ENCODE results near the gene RPS6KA1.

The RPS6KA1 gene

GRCh38 chr1:26546819-26547218 is 17.3 kb downstream of the RPS6KA1 start:
- no peak for TF ChIP-seq CTCF (IDR thresholded peaks at IDR 0.05)

GRCh38 chr1:26548841-26549240 is 19.3 kb downstream of the RPS6KA1 start:
- no peak for TF ChIP-seq CTCF (IDR thresholded peaks at IDR 0.05)

GRCh38 chr1:26550946-26551345 is 21.4 kb downstream of the RPS6KA1 start:
- no peak for TF ChIP-seq CTCF (IDR thresholded peaks at IDR 0.05)

GRCh38 chr1:26552720-26553119 is 23.2 kb downstream of the RPS6KA1 start:
- TF ChIP-seq CTCF (IDR thresholded peaks at IDR 0.05), result no peak

GRCh38 chr1:26553942-26554682 is 24.6 kb downstream of the RPS6KA1 start:
- TF ChIP-seq CTCF (IDR thresholded peaks at IDR 0.05), result no peak

GRCh38 chr1:26554781-26555180 is 25.2 kb downstream of the RPS6KA1 start:
- TF ChIP-seq CTCF (IDR thresholded peaks at IDR 0.05), result no peak

- TF ChIP-seq CTCF (IDR thresholded peaks at IDR 0.05), result no peak
These were observed 26.0 kb downstream of the RPS6KA1 start for GRCh38 chr1:26555550-26555981.

- TF ChIP-seq CTCF (IDR thresholded peaks at IDR 0.05), result no peak
These were observed 26.6 kb downstream of the RPS6KA1 start for GRCh38 chr1:26556111-26556510.

All from LNCAP (cell line).